HCT116 (cell line): ENCODE data around the gene CACNA1C. TPM values are rescaled to one million over a fixed set of nuclear protein-coding genes. Genes with fewer than 3 reads are reported as not detected.

Experiments used
- ATAC-seq: fragments of 200-7000 bp; cut with Tn5 transposase; 2 replicates; pipeline ENCODE4 v1.9.1; 2020; ENCODE audit warnings: mild to moderate bottlenecking, moderate library complexity
- BruUV-seq: library from RNA; stranded (reverse); fragments of 400-500 nt; replicated peaks from 2 replicates; lab custom pipeline; 2021; lab: Mats Ljungman, UMichigan
- CTCF ChIA-PET: fragments of 300-600 bp; sonication (Branson Sonifier 250); formaldehyde crosslinking; loops from one replicate; lab custom pipeline; 2021; ENCODE audit warnings: antibody characterized with exemption; lab: Charles Lee
- POLR2A ChIA-PET: fragments of 300-600, 350-600 bp; sonication (Branson Sonifier 250); formaldehyde crosslinking; loops from one replicate; lab custom pipeline; 2021; ENCODE audit warnings: antibody characterized with exemption; lab: Charles Lee
- RAD21 ChIA-PET, 2 experiments: fragments of 300-600 bp; sonication (Branson Sonifier 250); formaldehyde crosslinking; loops; one replicate each; lab custom pipeline; 2023; ENCODE audit warnings: low total read pairs in 2 of 2; ENCODE audit not compliant: uncharacterized antibody in 2 of 2, unreplicated experiment in 2 of 2, low non-redundant PET in 1 of 2; lab: Charles Lee
- DNase-seq: peaks from one replicate; pipeline ENCODE4 v3.0.0-alpha.2; 2010; ENCODE audit warnings: low read depth, low spot score
- H2AFZ ChIP-seq: fragments of 200-600 bp; shearing (Covaris generic), sonication (generic); 2 replicates; pipeline ENCODE4 v1.6.1; 2017; ENCODE audit warnings: low read depth, mixed run types, mixed read lengths, antibody characterized with exemption, low read length; ENCODE audit not compliant: poor library complexity, severe bottlenecking
- H3K27ac ChIP-seq: 2 replicates; pipeline ENCODE4 v1.5.1; 2012; ENCODE audit warnings: low read depth, low read length
- H3K27me3 ChIP-seq: fragments of 200-600 bp; sonication (generic); 2 replicates; pipeline ENCODE4 v1.6.1; 2016; ENCODE audit warnings: mixed run types, low read length, mixed read lengths; ENCODE audit not compliant: insufficient read depth
- H3K36me3 ChIP-seq, 2 experiments: fragments of 200-500 bp in 1 of 2; fragments of 200-600 bp in 1 of 2; sonication (Bioruptor generic) in 1 of 2; sonication (generic) in 1 of 2; 2 replicates each; pipeline versions ENCODE4 v1.5.1 to v1.6.1; 2014 to 2016; ENCODE audit warnings: low read length in 2 of 2, inconsistent platforms in 1 of 2, mixed read lengths in 1 of 2, mixed run types in 1 of 2; ENCODE audit not compliant: insufficient read depth in 2 of 2, control insufficient read depth in 1 of 2
- H3K4me1 ChIP-seq, 2 experiments: fragments of 200-600 bp in 1 of 2; sonication (generic) in 1 of 2; 2 replicates each; pipeline versions ENCODE4 v1.5.1 to v1.6.1; 2012 to 2017; ENCODE audit warnings: low read length in 2 of 2, inconsistent platforms in 1 of 2, mild to moderate bottlenecking in 1 of 2, mixed read lengths in 1 of 2, mixed run types in 1 of 2, moderate library complexity in 1 of 2; ENCODE audit not compliant: insufficient read depth in 2 of 2, control insufficient read depth in 1 of 2
- H3K4me2 ChIP-seq: fragments of 200-600 bp; sonication (generic); 2 replicates; pipeline ENCODE4 v1.6.1; 2017; ENCODE audit warnings: mixed run types, low read length, mixed read lengths
- H3K4me3 ChIP-seq, 2 experiments: fragments of 200-600 bp in 1 of 2; sonication (generic) in 1 of 2; replicated peaks in 1 of 2; 2 replicates each; pipeline ENCODE4 v1.5.1; 2011 to 2016; ENCODE audit warnings: low read length in 2 of 2, control low read depth in 1 of 2, low read depth in 1 of 2, mild to moderate bottlenecking in 1 of 2, mixed read lengths in 1 of 2, mixed run types in 1 of 2
- H3K79me2 ChIP-seq: fragments of 200-600 bp; sonication (generic); 2 replicates; pipeline ENCODE4 v1.6.1; 2017; ENCODE audit warnings: mild to moderate bottlenecking, mixed run types, low read length, moderate library complexity, mixed read lengths; ENCODE audit not compliant: insufficient read depth
- H3K9ac ChIP-seq: fragments of 200-600 bp; sonication (generic); 2 replicates; pipeline ENCODE4 v1.6.1; 2016; ENCODE audit warnings: low read length, mixed read lengths
- H3K9me2 ChIP-seq: fragments of 200-600 bp; sonication (generic), shearing (Covaris generic); 2 replicates; pipeline ENCODE4 v1.6.1; 2017; ENCODE audit warnings: mixed run types, mild to moderate bottlenecking, moderate library complexity; ENCODE audit not compliant: insufficient read depth
- H3K9me3 ChIP-seq, 2 experiments: fragments of 200-500 bp in 1 of 2; fragments of 200-600 bp in 1 of 2; sonication (Bioruptor generic) in 1 of 2; sonication (generic) in 1 of 2; 2 replicates each; pipeline ENCODE4 v1.6.1; 2014 to 2017; ENCODE audit warnings: low read length in 2 of 2, mixed read lengths in 2 of 2, inconsistent platforms in 1 of 2, low read depth in 1 of 2, mild to moderate bottlenecking in 1 of 2, mixed run types in 1 of 2, moderate library complexity in 1 of 2; ENCODE audit not compliant: control insufficient read depth in 1 of 2, insufficient read depth in 1 of 2
- H4K20me1 ChIP-seq: fragments of 200-600 bp; sonication (generic), shearing (Covaris generic); 2 replicates; pipeline ENCODE4 v1.6.1; 2017; ENCODE audit warnings: mixed run types, mild to moderate bottlenecking, moderate library complexity; ENCODE audit not compliant: insufficient read depth
- CBX3 ChIP-seq: IDR thresholded peaks from 2 replicates; pipeline ENCODE4 v1.6.1; 2012; ENCODE audit warnings: low read depth
- CEBPB ChIP-seq: IDR thresholded peaks from 2 replicates; pipeline ENCODE4 v1.6.1; 2012; ENCODE audit warnings: low read depth
- EGR1 ChIP-seq: IDR thresholded peaks from 2 replicates; pipeline ENCODE4 v1.6.1; 2012; ENCODE audit warnings: low read depth
- EZH2 ChIP-seq: fragments of 200-600 bp; sonication (generic); IDR thresholded peaks from 2 replicates; pipeline ENCODE4 v1.6.1; 2017; ENCODE audit warnings: antibody characterized with exemption, mixed run types
- FOSL1 ChIP-seq: IDR thresholded peaks from 2 replicates; pipeline ENCODE4 v1.6.1; 2012; ENCODE audit warnings: low read depth
- JUND ChIP-seq: IDR thresholded peaks from 2 replicates; pipeline ENCODE4 v1.6.1; 2012
- POLR2A ChIP-seq: IDR thresholded peaks from 2 replicates; pipeline ENCODE4 v1.7.0; 2011; ENCODE audit warnings: borderline replicate concordance; ENCODE audit not compliant: insufficient read depth, insufficient read length; ENCODE audit errors: extremely low read depth
- POLR2AphosphoS5 ChIP-seq: IDR thresholded peaks from 2 replicates; pipeline ENCODE4 v1.6.1; 2011; ENCODE audit warnings: mild to moderate bottlenecking, low read depth, low read length, moderate library complexity
- SIN3A ChIP-seq: IDR thresholded peaks from 2 replicates; pipeline ENCODE4 v1.6.1; 2012; ENCODE audit warnings: low read depth
- TCF7L2 ChIP-seq: IDR thresholded peaks from 2 replicates; pipeline ENCODE4 v1.7.0; 2011; ENCODE audit warnings: borderline replicate concordance, inconsistent platforms; ENCODE audit not compliant: insufficient read depth, insufficient read length; ENCODE audit errors: extremely low read depth
- ZFX ChIP-seq: fragments of 450-650 bp; IDR thresholded peaks from 2 replicates; pipeline ENCODE4 v1.6.1; 2017
- intact Hi-C: fragments of 100-400 bp; cut with micrococcal nuclease; formaldehyde crosslinking; loops from 2 replicates; pipeline ENCODE4 v1.10.0; 2022
- total RNA-seq: library from RNA; stranded (reverse); gene quantifications from one replicate; pipeline ENCODE4 v1.2.1, GENCODE V29; 2021; ENCODE audit not compliant: unreplicated experiment
- TF ChIP-seq, protein P1 (sequence below): IDR thresholded peaks from 2 replicates; pipeline ENCODE4 v1.6.1; 2012; ENCODE audit warnings: low read depth
- TF ChIP-seq, protein P2 (sequence below): IDR thresholded peaks from 2 replicates; pipeline ENCODE4 v1.6.1; 2012

Gene CACNA1C
- total RNA-seq, 1 experiment from 2014 or later: 0.05 TPM

DNA sequence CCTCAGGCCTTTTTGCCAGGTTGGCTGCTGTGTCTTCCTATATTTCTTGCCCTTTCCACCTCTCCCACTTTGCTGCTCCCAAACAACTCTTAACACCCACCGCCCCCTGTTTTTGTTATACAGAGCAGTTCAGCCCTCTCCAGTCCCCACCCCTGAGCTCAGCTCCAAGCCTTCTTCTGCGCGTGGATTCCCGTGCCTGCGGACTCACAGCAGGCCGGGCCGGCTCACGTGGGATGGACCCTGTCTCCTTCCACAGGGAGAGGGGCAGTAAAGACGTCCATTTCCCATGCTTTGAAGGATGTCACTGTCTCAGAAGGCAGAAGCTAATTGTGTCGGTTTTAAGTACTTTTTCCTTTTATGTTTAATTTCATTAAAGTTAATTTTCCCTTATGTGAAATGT, 139.4 kb downstream of the CACNA1C start:
- Histone ChIP-seq H4K20me1 (no peaks in the 10 kb centered on the region), H3K4me2 (no peak overlapping the region)
- TF ChIP-seq EGR1: no peak
- no peak for TF ChIP-seq POLR2A
- TF ChIP-seq CBX3: no peak
- no peak for TF ChIP-seq FOSL1
- TF ChIP-seq SIN3A: no peak
- TF ChIP-seq CEBPB: no peak
- TF ChIP-seq EZH2: no peak
- no peak for TF ChIP-seq TCF7L2
- TF ChIP-seq, protein P1, sequence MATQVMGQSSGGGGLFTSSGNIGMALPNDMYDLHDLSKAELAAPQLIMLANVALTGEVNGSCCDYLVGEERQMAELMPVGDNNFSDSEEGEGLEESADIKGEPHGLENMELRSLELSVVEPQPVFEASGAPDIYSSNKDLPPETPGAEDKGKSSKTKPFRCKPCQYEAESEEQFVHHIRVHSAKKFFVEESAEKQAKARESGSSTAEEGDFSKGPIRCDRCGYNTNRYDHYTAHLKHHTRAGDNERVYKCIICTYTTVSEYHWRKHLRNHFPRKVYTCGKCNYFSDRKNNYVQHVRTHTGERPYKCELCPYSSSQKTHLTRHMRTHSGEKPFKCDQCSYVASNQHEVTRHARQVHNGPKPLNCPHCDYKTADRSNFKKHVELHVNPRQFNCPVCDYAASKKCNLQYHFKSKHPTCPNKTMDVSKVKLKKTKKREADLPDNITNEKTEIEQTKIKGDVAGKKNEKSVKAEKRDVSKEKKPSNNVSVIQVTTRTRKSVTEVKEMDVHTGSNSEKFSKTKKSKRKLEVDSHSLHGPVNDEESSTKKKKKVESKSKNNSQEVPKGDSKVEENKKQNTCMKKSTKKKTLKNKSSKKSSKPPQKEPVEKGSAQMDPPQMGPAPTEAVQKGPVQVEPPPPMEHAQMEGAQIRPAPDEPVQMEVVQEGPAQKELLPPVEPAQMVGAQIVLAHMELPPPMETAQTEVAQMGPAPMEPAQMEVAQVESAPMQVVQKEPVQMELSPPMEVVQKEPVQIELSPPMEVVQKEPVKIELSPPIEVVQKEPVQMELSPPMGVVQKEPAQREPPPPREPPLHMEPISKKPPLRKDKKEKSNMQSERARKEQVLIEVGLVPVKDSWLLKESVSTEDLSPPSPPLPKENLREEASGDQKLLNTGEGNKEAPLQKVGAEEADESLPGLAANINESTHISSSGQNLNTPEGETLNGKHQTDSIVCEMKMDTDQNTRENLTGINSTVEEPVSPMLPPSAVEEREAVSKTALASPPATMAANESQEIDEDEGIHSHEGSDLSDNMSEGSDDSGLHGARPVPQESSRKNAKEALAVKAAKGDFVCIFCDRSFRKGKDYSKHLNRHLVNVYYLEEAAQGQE: no peak
- no peak for TF ChIP-seq ZFX
- TF ChIP-seq JUND: no peak
- no peak for TF ChIP-seq POLR2AphosphoS5
- TF ChIP-seq, protein P2, sequence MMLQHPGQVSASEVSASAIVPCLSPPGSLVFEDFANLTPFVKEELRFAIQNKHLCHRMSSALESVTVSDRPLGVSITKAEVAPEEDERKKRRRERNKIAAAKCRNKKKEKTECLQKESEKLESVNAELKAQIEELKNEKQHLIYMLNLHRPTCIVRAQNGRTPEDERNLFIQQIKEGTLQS: no peak
- TF ChIP-seq, all 23 proteins: peak for 0
- Histone ChIP-seq H3K4me1 (no peaks in the 10 kb centered on the region; a peak in 1 of 4 replicates), H3K4me3 (no peak overlapping the region), H3K9ac (no peak overlapping the region), H2AFZ (no peak overlapping the region), H3K27ac (no peak overlapping the region), H3K27me3 (no peaks in the 10 kb centered on the region), H3K36me3 (no peaks in the 10 kb centered on the region), H3K79me2 (no peaks in the 10 kb centered on the region), H3K9me3 (no peaks in the 10 kb centered on the region), H3K9me2 (no peaks in the 10 kb centered on the region)
- RAD21 ChIA-PET: no interaction called here
- CTCF ChIA-PET: no interaction called here
- POLR2A ChIA-PET: no interaction called here
- ATAC-seq: no peak
- no TSS peak for BruUV-seq
- intact Hi-C loops: no loop called here
- DNase-seq: no peak
